H54 (cell line): ENCODE measurements around the gene SNRNP200.
A peak's percentile ranks its signal among the peaks of the same experiment; 100 is the strongest.

ENCODE experiments used
- DNase-seq: peaks from one replicate; pipeline ENCODE4 v3.0.0; 2011; ENCODE audit warnings: low spot score, mixed read lengths; ENCODE audit not compliant: insufficient read length
- FAIRE-seq: peaks from 3 replicates; lab custom pipeline; 2011; peaks lifted over from hg19 to GRCh38; lab: Jason Lieb, UNC
- POLR2A ChIP-seq: IDR thresholded peaks from 2 replicates; pipeline ENCODE4 v1.6.1; 2011; ENCODE audit warnings: low read depth, mild to moderate bottlenecking, low read length

SNRNP200 gene

DNA sequence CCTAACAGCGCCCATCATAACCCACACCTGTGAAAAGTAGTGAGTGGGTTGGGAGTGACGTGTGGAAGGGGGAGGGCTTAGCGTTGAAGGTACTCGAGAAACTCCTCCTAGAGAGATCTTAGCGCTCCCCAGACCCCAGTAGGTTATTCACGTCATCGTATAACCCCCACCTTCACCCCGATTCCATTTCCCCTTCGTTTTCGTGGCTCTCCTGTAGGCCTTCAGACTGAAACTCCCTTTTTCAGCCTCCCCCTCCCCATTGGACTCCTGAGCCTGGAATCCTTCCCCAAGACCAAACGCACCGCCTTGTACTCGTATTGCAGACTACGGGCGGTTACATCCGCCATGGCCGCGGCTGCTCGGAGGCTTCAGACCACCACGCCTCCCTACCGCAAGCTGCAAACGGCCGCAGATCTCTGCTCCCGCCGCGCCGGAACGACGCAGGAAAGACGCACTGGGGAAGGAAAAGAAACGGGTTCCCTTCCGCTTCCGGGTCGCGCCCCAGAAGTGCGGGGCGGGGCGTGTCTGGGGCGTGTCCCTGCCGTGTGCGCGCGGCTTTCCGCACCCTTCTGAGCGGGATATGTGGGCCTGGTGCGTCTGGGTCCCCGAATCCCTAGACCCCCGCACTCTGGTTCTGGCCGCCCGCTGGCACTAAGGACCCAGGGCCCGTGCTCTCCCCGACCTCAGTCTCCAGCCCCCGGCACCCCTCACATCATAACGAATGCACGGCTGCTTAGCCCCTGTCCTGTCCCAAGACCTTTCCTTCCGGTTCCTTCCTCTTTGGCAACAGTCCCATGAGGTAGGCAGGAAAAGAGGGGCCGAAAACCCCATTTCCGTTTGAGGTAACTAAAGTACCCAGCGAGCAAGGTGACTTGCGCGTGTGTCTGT, at the start of gene SNRNP200:
Gene SNRNP200 (minus strand): TSS at position 456 of the 888 bp plus-strand sequence. CDS start 109 bp downstream, at position 347.
- peak; percentile 76 for DNase-seq
- peak; percentile 73 for TF ChIP-seq POLR2A
- FAIRE-seq, result no peak

GRCh38 chr2:96354492-96354891, 49.1 kb upstream of the SNRNP200 start:
- FAIRE-seq, result no peak
- DNase-seq, result no peak
- no peak for TF ChIP-seq POLR2A

DNA sequence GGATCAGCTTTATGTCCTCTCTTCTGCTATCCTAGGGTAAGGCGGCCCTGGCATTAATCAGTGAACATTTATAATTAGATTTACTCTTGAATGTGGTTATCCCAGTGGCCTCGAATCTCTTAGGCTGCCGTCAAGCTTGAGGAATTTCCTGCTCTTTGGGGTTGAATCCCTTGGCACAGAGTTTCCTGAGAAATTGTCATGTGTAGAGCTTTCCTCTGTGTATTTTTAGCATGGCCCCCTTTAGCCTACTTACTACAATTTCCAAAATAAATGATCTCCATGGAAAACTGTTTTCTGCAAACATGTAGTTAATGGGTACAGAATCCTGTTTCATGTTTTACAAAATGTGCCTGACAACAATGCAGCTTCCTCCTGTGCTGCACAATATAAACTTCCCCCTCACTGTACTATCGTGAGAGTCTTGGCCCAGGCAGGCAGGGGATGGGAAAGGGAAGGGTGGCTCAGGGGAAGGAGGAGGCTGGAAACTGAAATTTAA, 48.3 kb upstream of the SNRNP200 start:
- TF ChIP-seq POLR2A, result no peak
- FAIRE-seq, result no peak
- no peak for DNase-seq

GRCh38 chr2:96353032-96353561, 47.8 kb upstream of the SNRNP200 start:
- no peak for TF ChIP-seq POLR2A
- no peak for DNase-seq
- FAIRE-seq, result no peak

DNA sequence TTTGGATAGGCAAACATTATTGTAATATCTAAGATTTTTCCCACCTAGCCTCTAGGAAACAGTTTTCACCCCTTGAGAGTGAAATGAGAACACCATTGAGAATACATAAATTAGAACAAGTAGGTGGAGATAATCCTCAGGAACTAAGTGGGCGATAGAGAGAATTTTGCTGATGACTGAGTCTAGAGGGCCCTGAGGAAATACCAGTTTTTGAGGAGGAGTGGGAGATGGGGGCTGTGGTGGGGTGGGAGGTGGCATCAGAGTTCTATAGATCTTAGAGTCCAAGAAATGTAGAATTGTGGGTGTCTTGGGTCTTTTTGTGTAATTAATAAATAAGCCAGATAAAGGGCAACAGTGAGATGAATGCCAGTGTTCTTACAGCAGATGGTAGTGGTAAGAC, 42.0 kb upstream of the SNRNP200 start:
- FAIRE-seq, result no peak
- TF ChIP-seq POLR2A, result no peak

DNA sequence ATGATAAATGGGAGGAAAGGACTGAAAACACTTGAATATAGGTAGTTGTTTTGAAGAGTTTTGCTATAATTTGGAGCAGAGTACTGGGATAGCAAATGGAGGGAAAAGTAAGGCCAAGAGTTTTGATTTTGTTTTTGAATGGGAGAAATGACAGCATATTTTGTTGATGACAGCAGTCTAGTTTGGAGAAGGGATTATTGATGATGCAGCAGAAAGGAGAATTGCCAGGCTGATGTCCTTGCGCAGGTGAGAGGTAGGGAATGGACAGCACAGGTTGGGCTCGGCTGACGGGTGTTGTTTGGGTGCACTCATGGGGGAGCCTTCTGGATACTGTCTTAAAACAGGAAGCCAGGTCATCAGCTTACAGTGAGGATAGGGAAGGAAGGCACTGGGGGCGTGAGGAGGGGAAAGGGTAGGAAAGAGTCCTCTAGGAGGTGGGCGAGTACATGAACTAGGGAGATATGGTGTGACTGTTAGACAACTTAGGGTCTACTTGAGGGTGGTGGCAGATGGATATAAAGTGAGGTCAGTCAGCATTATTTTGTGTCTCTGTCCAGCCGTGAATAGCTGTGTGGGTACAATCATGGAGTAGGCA, 40.6 kb upstream of the SNRNP200 start:
- FAIRE-seq, result no peak
- DNase-seq, result no peak
- no peak for TF ChIP-seq POLR2A

More for the DNA sequence above, 42.0 kb upstream of the SNRNP200 start:
- no peak for DNase-seq

DNA sequence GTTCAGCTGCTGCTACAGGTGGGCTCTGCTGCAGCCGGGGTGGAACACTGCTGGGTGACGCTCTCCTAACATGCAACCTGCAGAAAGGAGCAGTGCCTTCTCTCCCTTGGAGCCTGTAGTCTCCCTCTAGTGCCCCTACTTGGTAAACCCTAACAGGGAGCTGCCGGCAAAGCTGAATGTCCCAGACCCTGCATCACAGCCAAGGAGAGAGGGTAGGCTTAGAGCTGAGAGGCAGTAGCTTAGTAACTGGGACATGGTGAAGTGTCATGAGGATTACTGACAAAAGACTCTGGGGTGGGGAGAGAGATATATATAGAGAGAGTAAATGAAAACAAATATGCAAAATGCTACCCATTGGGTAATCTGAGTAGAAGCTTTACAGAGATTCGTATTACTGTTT, 40.1 kb upstream of the SNRNP200 start:
- FAIRE-seq (no peak), DNase-seq (no peak)
- TF ChIP-seq POLR2A, result no peak

DNA sequence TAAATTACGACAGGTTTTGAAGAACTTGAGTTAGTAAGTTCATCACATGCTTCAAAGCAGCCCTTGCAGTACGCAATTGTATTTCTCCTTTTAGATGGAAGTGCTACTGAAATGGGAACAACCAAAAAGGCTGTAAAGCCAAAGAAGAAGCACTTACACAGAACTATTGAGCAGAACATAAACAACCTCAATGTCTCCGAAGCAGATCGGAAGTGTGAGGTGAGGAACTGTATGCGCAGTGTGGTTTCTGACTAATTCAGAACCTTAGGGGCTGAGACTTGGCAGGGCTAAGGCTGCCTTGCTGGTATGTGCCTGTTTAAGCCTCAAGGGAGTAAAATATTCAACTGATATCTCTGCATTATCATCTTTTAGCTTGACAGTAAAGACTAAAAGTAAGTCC, 38.7 kb upstream of the SNRNP200 start:
- FAIRE-seq (no peak), DNase-seq (no peak)
- TF ChIP-seq POLR2A, result no peak

GRCh38 chr2:96342085-96342484, 36.7 kb upstream of the SNRNP200 start:
- peak; percentile 58 for FAIRE-seq
- peak; percentile 55 for DNase-seq
- TF ChIP-seq POLR2A, result no peak

DNA sequence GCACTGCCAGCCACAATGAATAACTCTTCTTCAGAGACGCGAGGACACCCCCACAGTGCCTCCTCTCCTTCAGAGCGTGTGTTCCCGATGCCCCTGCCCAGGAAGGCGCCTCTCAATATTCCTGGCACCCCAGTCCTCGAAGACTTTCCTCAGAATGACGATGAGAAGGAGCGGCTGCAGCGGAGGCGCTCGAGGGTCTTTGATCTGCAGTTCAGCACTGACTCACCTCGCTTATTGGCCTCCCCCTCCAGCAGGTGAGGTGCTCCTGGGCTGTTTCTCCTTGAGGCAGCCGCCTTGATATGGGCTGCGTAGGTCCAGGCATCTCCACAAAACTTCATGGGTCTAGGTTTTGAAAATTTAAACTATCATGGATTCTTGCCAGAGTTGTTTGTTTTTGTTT, 36.3 kb upstream of the SNRNP200 start:
- DNase-seq, result no peak

GRCh38 chr2:96340493-96341414, 35.4 kb upstream of the SNRNP200 start:
- TF ChIP-seq POLR2A, result no peak
- DNase-seq (no peak), FAIRE-seq (no peak)

More for the DNA sequence above, 36.3 kb upstream of the SNRNP200 start:
- no peak for TF ChIP-seq POLR2A
- FAIRE-seq, result no peak

DNA sequence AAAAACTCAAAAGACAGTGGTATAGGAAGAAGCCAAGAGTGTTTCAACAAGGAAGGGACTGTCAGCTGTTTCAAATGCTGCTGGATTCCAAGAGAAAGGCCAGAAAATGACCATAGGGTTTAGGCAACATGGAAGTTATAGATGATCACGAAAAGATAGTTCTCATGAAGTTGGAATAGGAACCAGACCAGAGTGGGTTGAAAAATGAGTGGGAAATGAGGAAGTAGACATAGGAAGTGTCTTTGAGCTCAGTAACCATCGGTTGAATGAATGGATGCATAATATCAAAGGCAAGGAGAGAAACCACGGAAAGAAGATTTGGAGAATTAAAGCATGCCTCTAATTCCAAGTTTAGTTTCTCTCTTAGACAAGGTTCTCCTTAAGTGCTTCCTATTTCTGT, 31.5 kb upstream of the SNRNP200 start:
- FAIRE-seq (no peak), DNase-seq (no peak)

DNA sequence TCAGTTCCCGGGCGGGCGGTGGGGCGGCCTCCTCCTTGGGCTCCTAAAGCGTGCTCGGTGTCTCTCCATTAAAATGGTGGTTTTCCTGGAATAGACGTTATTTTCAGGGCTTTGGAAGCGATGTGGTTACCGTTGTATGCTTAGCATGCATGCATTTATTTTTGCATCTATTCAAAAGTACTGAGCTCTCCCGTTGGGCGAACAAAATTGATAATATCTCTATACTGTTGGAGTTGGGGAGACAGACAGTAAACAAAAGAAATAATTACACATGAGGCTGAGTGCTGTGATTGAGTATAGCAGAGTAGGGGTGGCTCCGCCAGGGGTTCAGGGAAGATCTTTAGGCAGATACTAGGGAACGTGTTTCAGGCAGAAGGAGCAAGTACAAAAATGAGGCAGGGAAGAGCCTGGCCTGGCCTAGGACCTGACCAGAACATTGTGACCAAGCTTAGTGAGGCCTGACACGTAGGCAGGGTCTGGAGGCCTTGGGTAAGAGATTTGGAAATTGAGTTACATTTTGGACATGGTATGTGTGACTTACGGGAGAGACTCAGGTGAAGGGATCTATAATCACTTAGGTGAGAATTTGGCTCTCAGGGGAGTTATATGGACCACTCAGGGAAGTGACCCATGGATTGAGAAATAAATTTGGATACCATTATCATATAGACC, 30.9 kb upstream of the SNRNP200 start:
- FAIRE-seq (no peak), DNase-seq (no peak)
- peak; percentile 68 for TF ChIP-seq POLR2A

More for the DNA sequence above, 31.5 kb upstream of the SNRNP200 start:
- no peak for TF ChIP-seq POLR2A
